H1 (cell line): ENCODE measurements around the gene NLRP11. TPM values are rescaled to one million over a fixed set of nuclear protein-coding genes. Genes with fewer than 3 reads are reported as not detected.

Experiments used
- CTCF ChIA-PET: fragments of 300-600 bp; sonication (Branson Sonifier 250); formaldehyde crosslinking; loops from one replicate; lab custom pipeline; 2021; ENCODE audit not compliant: partially characterized antibody; lab: Charles Lee
- POLR2A ChIA-PET: fragments of 300-600 bp; sonication (Branson Sonifier 250); formaldehyde crosslinking; loops from one replicate; lab custom pipeline; 2021; ENCODE audit warnings: inconsistent platforms; ENCODE audit not compliant: partially characterized antibody; lab: Charles Lee
- DNase-seq, 2 experiments: peaks; one replicate each; pipeline versions ENCODE4 v3.0.0 to v3.0.0-alpha.2; 2010 to 2022; ENCODE audit warnings: low spot score in 2 of 2, low read depth in 1 of 2, mixed read lengths in 1 of 2
- FAIRE-seq: peaks from 2 replicates; lab custom pipeline; 2011; peaks lifted over from hg19 to GRCh38; lab: Jason Lieb, UNC
- H2AFZ ChIP-seq: 2 replicates; pipeline ENCODE4 v1.8.1; 2012; ENCODE audit warnings: low read length, inconsistent platforms
- H2AK5ac ChIP-seq: 2 replicates; pipeline ENCODE4 v1.6.1; 2013; ENCODE audit warnings: low read depth, low read length
- H2BK120ac ChIP-seq: replicated peaks from 2 replicates; pipeline ENCODE3; 2013; ENCODE audit warnings: low read depth, low read length, inconsistent platforms
- H2BK12ac ChIP-seq: 2 replicates; pipeline ENCODE4 v1.6.1; 2013; ENCODE audit warnings: low read depth, low read length
- H2BK15ac ChIP-seq: 2 replicates; pipeline ENCODE4 v1.6.1; 2013; ENCODE audit warnings: low read length
- H2BK20ac ChIP-seq: 2 replicates; pipeline ENCODE4 v1.6.1; 2013; ENCODE audit warnings: low read length
- H2BK5ac ChIP-seq: 2 replicates; pipeline ENCODE4 v1.6.1; 2013; ENCODE audit warnings: low read depth, low read length
- H3K14ac ChIP-seq: 2 replicates; pipeline ENCODE4 v1.6.1; 2013; ENCODE audit warnings: inconsistent platforms; ENCODE audit not compliant: insufficient read length
- H3K18ac ChIP-seq: 2 replicates; pipeline ENCODE4 v1.6.1; 2013; ENCODE audit warnings: low read length; ENCODE audit errors: extremely low read depth
- H3K23ac ChIP-seq: 2 replicates; pipeline ENCODE4 v1.6.1; 2013; ENCODE audit warnings: inconsistent platforms; ENCODE audit not compliant: insufficient read length
- H3K23me2 ChIP-seq: 2 replicates; pipeline ENCODE4 v1.6.1; 2013; ENCODE audit warnings: low read depth, low read length
- H3K27ac ChIP-seq: 2 replicates; pipeline ENCODE4 v1.6.1; 2011; ENCODE audit warnings: low read depth, low read length, inconsistent platforms
- H3K27me3 ChIP-seq, 4 experiments: replicated peaks in 1 of 4; 1 replicate in 1 of 4; 2 replicates in 3 of 4; pipeline versions ENCODE4 v1.6.1 to v1.8.1; 2011 to 2013; ENCODE audit warnings: low read length in 3 of 4, mild to moderate bottlenecking in 3 of 4, inconsistent platforms in 2 of 4, mixed read lengths in 2 of 4, moderate library complexity in 1 of 4; ENCODE audit not compliant: control insufficient read depth in 3 of 4, insufficient read depth in 3 of 4; ENCODE audit errors: extremely low read depth in 1 of 4
- H3K36me3 ChIP-seq, 4 experiments: 2 replicates each; pipeline versions ENCODE4 v1.6.1 to v1.8.1; 2011 to 2013; ENCODE audit warnings: mild to moderate bottlenecking in 4 of 4, low read length in 3 of 4, moderate library complexity in 2 of 4, control low read depth in 1 of 4, inconsistent platforms in 1 of 4; ENCODE audit not compliant: insufficient read depth in 4 of 4, control insufficient read depth in 2 of 4
- H3K4ac ChIP-seq: replicated peaks from 2 replicates; pipeline ENCODE3; 2013; ENCODE audit warnings: low read length, low read depth, mixed read lengths, inconsistent platforms; ENCODE audit not compliant: insufficient read length
- H3K4me1 ChIP-seq, 4 experiments: replicated peaks in 1 of 4; 1 replicate in 1 of 4; 2 replicates in 3 of 4; pipeline versions ENCODE4 v1.6.1 to v1.8.1; 2011 to 2013; ENCODE audit warnings: low read length in 3 of 4, inconsistent platforms in 2 of 4, mixed read lengths in 1 of 4; ENCODE audit not compliant: insufficient read depth in 4 of 4, control insufficient read depth in 3 of 4
- H3K4me2 ChIP-seq, 2 experiments: 2 replicates each; pipeline versions ENCODE4 v1.6.1 to v1.8.1; 2011 to 2013; ENCODE audit warnings: low read depth in 2 of 2, low read length in 2 of 2, control low read depth in 1 of 2, inconsistent platforms in 1 of 2, mild to moderate bottlenecking in 1 of 2; ENCODE audit not compliant: insufficient read depth in 1 of 2
- H3K4me3 ChIP-seq, 4 experiments: fragments of 200-600, 300-600 bp in 1 of 4; sonication (generic), shearing (Covaris generic), sonication (Bioruptor Twin) in 1 of 4; 2 replicates each; pipeline versions ENCODE4 v1.5.1 to v1.8.1; 2011 to 2016; ENCODE audit warnings: low read length in 4 of 4, low read depth in 3 of 4, control low read depth in 2 of 4, inconsistent platforms in 2 of 4, mild to moderate bottlenecking in 2 of 4, mixed read lengths in 1 of 4, moderate library complexity in 1 of 4; ENCODE audit not compliant: insufficient read depth in 2 of 4; ENCODE audit errors: extremely low read depth in 1 of 4
- H3K56ac ChIP-seq: replicated peaks from 2 replicates; pipeline ENCODE3; 2013; ENCODE audit warnings: low read depth, mild to moderate bottlenecking, mixed read lengths, low read length, inconsistent platforms; ENCODE audit not compliant: insufficient read length
- H3K79me1 ChIP-seq: 2 replicates; pipeline ENCODE4 v1.6.1; 2013; ENCODE audit warnings: low read depth, low read length, control low read depth
- H3K79me2 ChIP-seq, 2 experiments: 2 replicates each; pipeline versions ENCODE4 v1.6.1 to v1.8.1; 2012 to 2013; ENCODE audit warnings: low read length in 2 of 2, mild to moderate bottlenecking in 2 of 2, inconsistent platforms in 1 of 2; ENCODE audit not compliant: insufficient read depth in 2 of 2, control insufficient read depth in 1 of 2
- H3K9ac ChIP-seq, 4 experiments: replicated peaks in 1 of 4; 1 replicate in 1 of 4; 2 replicates in 3 of 4; pipeline versions ENCODE4 v1.6.1 to v1.8.1; 2011 to 2013; ENCODE audit warnings: low read depth in 3 of 4, low read length in 3 of 4, control low read depth in 2 of 4, mild to moderate bottlenecking in 2 of 4, moderate library complexity in 2 of 4, inconsistent platforms in 1 of 4; ENCODE audit errors: extremely low read depth in 1 of 4
- H3K9me3 ChIP-seq, 2 experiments: 2 replicates each; pipeline versions ENCODE4 v1.6.1 to v1.8.1; 2012 to 2013; ENCODE audit warnings: mild to moderate bottlenecking in 2 of 2, moderate library complexity in 2 of 2, control low read depth in 1 of 2, inconsistent platforms in 1 of 2, low read depth in 1 of 2, low read length in 1 of 2, mixed read lengths in 1 of 2; ENCODE audit not compliant: insufficient read depth in 2 of 2
- H4K20me1 ChIP-seq, 2 experiments: replicated peaks in 1 of 2; 2 replicates each; pipeline versions ENCODE3 to v1.8.1; 2011 to 2013; ENCODE audit warnings: inconsistent platforms in 2 of 2, low read length in 2 of 2, mild to moderate bottlenecking in 1 of 2; ENCODE audit not compliant: insufficient read depth in 2 of 2, control insufficient read depth in 1 of 2
- H4K5ac ChIP-seq: 2 replicates; pipeline ENCODE4 v1.6.1; 2013; ENCODE audit warnings: low read length, low read depth, mixed read lengths, inconsistent platforms; ENCODE audit not compliant: insufficient read length
- H4K8ac ChIP-seq: 2 replicates; pipeline ENCODE4 v1.8.0; 2013; ENCODE audit warnings: mild to moderate bottlenecking, moderate library complexity, low read length, inconsistent platforms; ENCODE audit not compliant: insufficient read depth; ENCODE audit errors: extremely low read depth
- H4K91ac ChIP-seq: replicated peaks from 2 replicates; pipeline ENCODE3; 2013; ENCODE audit warnings: low read length, mixed read lengths, inconsistent platforms; ENCODE audit not compliant: insufficient read length
- BRCA1 ChIP-seq: IDR thresholded peaks from 2 replicates; pipeline ENCODE4 v1.6.1; 2012; ENCODE audit warnings: low read depth, low read length, improper control_type of control experiment
- HDAC2 ChIP-seq, 2 experiments: fragments of 300-600 bp in 1 of 2; sonication (generic) in 1 of 2; IDR thresholded peaks; 2 replicates each; pipeline ENCODE4 v1.6.1; 2011 to 2012; ENCODE audit warnings: low read depth in 2 of 2, low read length in 2 of 2, mild to moderate bottlenecking in 2 of 2, moderate library complexity in 2 of 2, borderline replicate concordance in 1 of 2, inconsistent platforms in 1 of 2
- SIX5 ChIP-seq: IDR thresholded peaks from 2 replicates; pipeline ENCODE4 v1.6.1; 2011; ENCODE audit warnings: mild to moderate bottlenecking, low read depth, low read length
- YY1 ChIP-seq: IDR thresholded peaks from 2 replicates; pipeline ENCODE4 v1.6.1; 2011; ENCODE audit warnings: low read depth, mild to moderate bottlenecking, low read length
- WGBS, 2 experiments: shearing (Covaris generic) in 1 of 2; methylation state at CpG; one replicate each; pipeline versions ENCODE4 v1.1.6 to v1.1.7; 2013 to 2015; ENCODE audit warnings: low lambda C conversion rate in 2 of 2, mixed read lengths in 2 of 2, inconsistent platforms in 1 of 2, low coverage in 1 of 2, missing lambda C conversion rate in 1 of 2; ENCODE audit not compliant: insufficient replicate concordance in 2 of 2, insufficient coverage in 1 of 2, insufficient read length in 1 of 2; ENCODE audit errors: extremely low coverage in 1 of 2, missing lambda C conversion rate in 1 of 2; 5-methylcytosine and 5-hydroxymethylcytosine counted together
- polyA plus RNA-seq, 7 experiments: library from polyadenylated mRNA; depleted of rRNA in 3 of 7; stranded (reverse) in 5 of 7; unstranded in 2 of 7; fragments of >200 nt in 5 of 7; fragments of 200-250 nt in 2 of 7; gene quantifications; 1 replicate in 5 of 7; 2 replicates in 1 of 7; 4 replicates in 1 of 7; pipeline versions ENCODE4 v1.2.1 to v1.2.3, GENCODE V29; 2011 to 2013; ENCODE audit warnings: missing spikeins in 2 of 7, mixed read lengths in 2 of 7
- total RNA-seq: library from RNA; stranded (reverse); fragmentation: NEBNext Ultra II Directional; extraction: Animal tissue kit (Norgen Biotek cat#: 25700); gene quantifications from 2 replicates; pipeline ENCODE4 v1.2.1, GENCODE V29; 2021

NLRP11 gene
- total and polyA plus RNA-seq, 2 of the 8 experiments (the other 6 are each of a cell fraction or from before 2014, with no cell fraction given), result not detected

DNA sequence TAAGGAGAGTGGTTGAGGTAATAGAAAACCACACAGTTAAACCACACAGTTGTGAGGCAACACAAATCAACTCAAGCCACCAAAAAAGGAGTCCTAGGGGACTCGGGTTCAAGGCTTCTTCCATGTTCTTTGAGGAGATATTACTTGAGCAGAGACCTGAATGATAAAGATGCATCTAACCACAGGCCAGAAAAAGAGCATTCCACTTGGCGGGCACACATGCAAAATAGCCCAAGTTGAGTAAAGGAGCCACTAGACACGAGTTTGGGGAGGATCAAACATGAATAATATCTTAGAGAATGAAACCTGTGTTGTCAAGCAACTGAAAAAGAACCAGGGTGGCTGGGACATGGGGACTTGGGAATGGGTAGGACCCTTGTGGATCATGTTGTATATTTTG is 34.7 kb upstream of the NLRP11 start:
- no peak overlapping the region for H3K4ac ChIP-seq
- H3K56ac ChIP-seq, result no peak overlapping the region
- no peaks in the 10 kb centered on the region for H3K4me1 ChIP-seq
- no peaks in the 10 kb centered on the region for H3K27me3 ChIP-seq
- no peak overlapping the region for H2BK15ac ChIP-seq
- DNase-seq, result no peak
- ChIA-PET POLR2A (no interaction called here), CTCF (no interaction called here)
- H3K9me3 ChIP-seq, result peaks cover 65 to 84% of the 10 kb centered on the region in 2 experiments
- H3K27ac ChIP-seq, result no peak overlapping the region
- no peaks in the 10 kb centered on the region for H3K79me2 ChIP-seq
- no peak overlapping the region for H3K4me3 ChIP-seq
- no peak overlapping the region for H3K4me2 ChIP-seq
- H3K9ac ChIP-seq, result no peak overlapping the region
- H2AK5ac ChIP-seq, result no peak overlapping the region
- H3K18ac ChIP-seq, result no peak overlapping the region
- H3K14ac ChIP-seq, result no peak overlapping the region
- no peak overlapping the region for H2AFZ ChIP-seq
- no peaks in the 10 kb centered on the region for H4K20me1 ChIP-seq
- H2BK20ac ChIP-seq, result no peak overlapping the region
- H4K8ac ChIP-seq, result no peak overlapping the region
- H2BK120ac ChIP-seq, result no peak overlapping the region
- H2BK5ac ChIP-seq, result no peak overlapping the region
- H3K23ac ChIP-seq, result no peak overlapping the region
- H4K91ac ChIP-seq, result no peak overlapping the region
- no peak overlapping the region for H4K5ac ChIP-seq
- no peak for FAIRE-seq
- 52% methylated on average over 3 of the region's 3 CpGs; no CpG with 5 or more reads in 1 of the 2 experiments for WGBS, 2 experiments
- no peaks in the 10 kb centered on the region for H3K79me1 ChIP-seq
- H3K23me2 ChIP-seq, result no peaks in the 10 kb centered on the region
- no peaks in the 10 kb centered on the region for H3K36me3 ChIP-seq
- no peak overlapping the region for H2BK12ac ChIP-seq
- TF ChIP-seq HDAC2 (IDR thresholded peaks at IDR 0.05; ENCODE audit: borderline replicate concordance in 1 of 2, low read depth in 2 of 2, low read length in 2 of 2) (no peak), SIX5 (no peak), YY1 (no peak), BRCA1 (no peak)
